ENCODE measurements around the gene SLC38A3.
A peak's percentile ranks its signal among the peaks of the same experiment; 100 is the strongest.

Gene SLC38A3

DNA sequence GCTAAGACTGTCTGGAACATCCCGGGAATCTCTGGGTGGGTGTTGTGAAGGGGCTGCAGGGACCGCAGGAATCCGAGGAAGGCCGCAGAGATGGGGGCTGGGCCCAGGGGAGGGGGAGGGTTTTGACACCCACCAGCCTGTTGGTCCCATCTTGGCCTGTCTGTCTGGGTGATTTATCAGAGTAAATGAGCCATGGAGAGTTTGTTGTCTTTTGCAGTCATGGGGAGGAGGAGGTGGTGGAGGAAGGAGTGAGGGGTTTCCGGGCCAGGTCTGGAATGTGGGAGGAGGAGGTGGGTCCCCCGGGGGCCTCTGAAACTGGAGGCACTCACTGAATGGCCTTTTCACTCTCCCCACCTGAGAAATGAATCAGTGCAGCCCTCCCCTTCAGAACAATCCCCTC, 38.5 kb upstream of the SLC38A3 start:
- H3K27ac Mint-ChIP-seq, result no peak overlapping the region
- H3K36me3 Mint-ChIP-seq, result no peaks in the 10 kb centered on the region
- ATAC-seq (no peak), DNase-seq (ENCODE audit: low spot score in 2 of 2) (no peak)
- no peak overlapping the region for H3K4me3 Mint-ChIP-seq
- no peaks in the 10 kb centered on the region for H3K4me1 Mint-ChIP-seq
- H3K9me3 Mint-ChIP-seq, result no peaks in the 10 kb centered on the region

DNA sequence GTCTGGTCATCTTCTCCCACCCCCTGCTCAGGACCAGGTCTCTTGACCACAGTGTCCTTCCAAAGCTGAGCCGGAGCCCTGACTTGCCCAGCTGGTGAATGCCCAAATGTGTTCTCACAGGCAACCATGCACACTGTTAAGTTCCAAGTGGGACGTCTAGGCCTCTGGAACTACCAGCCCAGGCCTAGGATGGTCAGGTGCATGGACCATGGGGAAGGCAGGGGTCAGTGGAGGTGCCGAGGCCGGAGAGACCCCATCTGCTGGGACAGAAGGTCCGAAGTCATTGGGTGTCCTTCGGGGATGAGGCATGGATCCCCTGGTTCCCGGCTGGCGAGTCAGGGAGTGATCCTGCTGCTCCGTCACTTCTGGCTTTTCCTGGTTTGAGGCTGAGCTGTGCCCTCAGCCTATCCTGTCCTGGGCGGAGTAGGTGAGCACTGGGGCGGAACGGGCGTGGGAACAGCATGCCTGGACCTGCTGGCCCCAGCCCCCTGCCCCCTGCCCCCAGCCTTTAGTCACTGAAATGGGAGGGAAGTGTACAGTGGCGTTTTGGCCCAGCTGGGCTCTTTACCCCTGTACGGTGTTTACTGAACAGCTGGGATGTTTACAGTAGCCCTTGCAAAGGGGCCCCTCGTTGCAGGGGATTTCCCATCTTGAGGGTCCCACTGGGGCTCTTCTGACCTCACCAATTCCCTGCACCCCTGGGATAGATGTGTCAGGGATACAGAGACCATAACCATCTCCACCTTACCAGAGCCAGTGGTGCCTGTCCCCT, 37.8 kb upstream of the SLC38A3 start:
- DNase-seq (ENCODE audit: low spot score in 2 of 2) (no peak), ATAC-seq (no peak)
- no peak overlapping the region for H3K4me3 Mint-ChIP-seq
- H3K9me3 Mint-ChIP-seq, result no peaks in the 10 kb centered on the region
- H3K27ac Mint-ChIP-seq, result peak overlapping the region; percentile 33
- no peaks in the 10 kb centered on the region for H3K36me3 Mint-ChIP-seq
- no peaks in the 10 kb centered on the region for H3K4me1 Mint-ChIP-seq

DNA sequence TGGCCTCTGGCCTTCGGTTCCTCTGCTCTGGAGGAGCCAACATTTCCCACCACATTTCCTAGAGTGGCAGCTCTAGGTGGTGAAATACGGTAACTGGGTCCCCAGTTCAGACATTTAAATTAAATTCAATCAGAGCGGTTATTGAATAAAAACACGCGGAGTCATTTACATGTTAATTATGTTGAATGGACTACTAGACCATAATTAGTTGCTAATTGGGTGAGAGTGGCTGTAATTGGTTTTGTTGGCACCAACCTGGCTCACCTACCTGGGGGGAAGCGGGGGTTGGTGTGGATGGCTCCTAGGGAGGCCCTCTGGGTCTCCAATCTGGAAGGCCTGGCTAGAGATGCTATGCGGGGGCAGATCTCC, 37.2 kb upstream of the SLC38A3 start:
- no peak overlapping the region for H3K4me3 Mint-ChIP-seq
- no peaks in the 10 kb centered on the region for H3K36me3 Mint-ChIP-seq
- peak overlapping the region; percentile 33 for H3K27ac Mint-ChIP-seq
- no peak for DNase-seq (ENCODE audit: low spot score in 2 of 2)
- H3K9me3 Mint-ChIP-seq, result no peaks in the 10 kb centered on the region
- no peaks in the 10 kb centered on the region for H3K4me1 Mint-ChIP-seq
- no peak for ATAC-seq

DNA sequence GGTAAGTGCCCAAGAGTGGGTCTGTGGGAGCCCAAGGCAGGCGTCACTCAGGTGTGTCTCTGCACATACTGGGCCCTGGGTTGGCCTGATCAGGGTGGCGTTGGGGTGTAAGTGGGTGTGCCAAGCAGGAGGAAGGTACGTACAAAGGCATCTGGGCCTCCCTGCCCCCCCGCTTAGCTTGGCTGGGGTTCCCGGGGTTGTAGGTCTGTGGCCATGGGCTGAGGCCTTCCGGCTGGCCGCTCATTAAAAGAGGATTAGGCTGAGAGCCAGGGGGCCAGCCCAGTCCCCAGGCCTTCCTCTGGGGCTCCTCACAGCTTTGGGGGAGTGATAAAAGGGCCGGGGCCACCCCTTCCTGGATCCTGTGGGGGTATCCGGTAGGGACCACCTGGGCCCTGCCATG, 36.7 kb upstream of the SLC38A3 start:
- no peak for ATAC-seq
- H3K27ac Mint-ChIP-seq, result peak overlapping the region; percentile 33
- no peaks in the 10 kb centered on the region for H3K36me3 Mint-ChIP-seq

GRCh38 chr3:50168791-50169190, 36.3 kb upstream of the SLC38A3 start:
- no peak overlapping the region for H3K4me3 Mint-ChIP-seq

More for the DNA sequence above, 36.7 kb upstream of the SLC38A3 start:
- H3K9me3 Mint-ChIP-seq, result no peaks in the 10 kb centered on the region
- no peak overlapping the region for H3K4me3 Mint-ChIP-seq
- H3K4me1 Mint-ChIP-seq, result peaks cover under 1% of the 10 kb centered on the region
- no peak for DNase-seq (ENCODE audit: low spot score in 2 of 2)

GRCh38 chr3:50169232-50169832, 35.7 kb upstream of the SLC38A3 start:
- no peaks in the 10 kb centered on the region for H3K9me3 Mint-ChIP-seq
- DNase-seq (ENCODE audit: low spot score in 2 of 2) (no peak), ATAC-seq (no peak)
- no peak overlapping the region for H3K27ac Mint-ChIP-seq
- H3K36me3 Mint-ChIP-seq, result no peaks in the 10 kb centered on the region
- H3K4me3 Mint-ChIP-seq, result no peak overlapping the region
- H3K4me1 Mint-ChIP-seq, result peaks cover 7% of the 10 kb centered on the region

More at GRCh38 chr3:50168791-50169190, 36.3 kb upstream of the SLC38A3 start:
- Mint-ChIP-seq H3K9me3 (no peaks in the 10 kb centered on the region), H3K4me1 (peaks cover 5% of the 10 kb centered on the region), H3K27ac (no peak overlapping the region), H3K36me3 (no peaks in the 10 kb centered on the region)
- DNase-seq (ENCODE audit: low spot score in 2 of 2), result no peak
- no peak for ATAC-seq

GRCh38 chr3:50169858-50170257, 35.2 kb upstream of the SLC38A3 start:
- H3K36me3 Mint-ChIP-seq, result no peaks in the 10 kb centered on the region
- H3K27ac Mint-ChIP-seq, result no peak overlapping the region
- DNase-seq (ENCODE audit: low spot score in 2 of 2) (no peak), ATAC-seq (no peak)
- H3K9me3 Mint-ChIP-seq, result no peaks in the 10 kb centered on the region
- no peak overlapping the region for H3K4me3 Mint-ChIP-seq
- peaks cover 7% of the 10 kb centered on the region for H3K4me1 Mint-ChIP-seq

- no peak for DNase-seq (ENCODE audit: low spot score in 2 of 2)
- no peak overlapping the region for H3K4me3 Mint-ChIP-seq
- peaks cover 7% of the 10 kb centered on the region for H3K4me1 Mint-ChIP-seq
- H3K36me3 Mint-ChIP-seq, result no peaks in the 10 kb centered on the region
- peak; percentile 46 for ATAC-seq
- H3K27ac Mint-ChIP-seq, result no peak overlapping the region
- H3K9me3 Mint-ChIP-seq, result no peaks in the 10 kb centered on the region
Measured at GRCh38 chr3:50170689-50171088, 34.4 kb upstream of the SLC38A3 start.

DNA sequence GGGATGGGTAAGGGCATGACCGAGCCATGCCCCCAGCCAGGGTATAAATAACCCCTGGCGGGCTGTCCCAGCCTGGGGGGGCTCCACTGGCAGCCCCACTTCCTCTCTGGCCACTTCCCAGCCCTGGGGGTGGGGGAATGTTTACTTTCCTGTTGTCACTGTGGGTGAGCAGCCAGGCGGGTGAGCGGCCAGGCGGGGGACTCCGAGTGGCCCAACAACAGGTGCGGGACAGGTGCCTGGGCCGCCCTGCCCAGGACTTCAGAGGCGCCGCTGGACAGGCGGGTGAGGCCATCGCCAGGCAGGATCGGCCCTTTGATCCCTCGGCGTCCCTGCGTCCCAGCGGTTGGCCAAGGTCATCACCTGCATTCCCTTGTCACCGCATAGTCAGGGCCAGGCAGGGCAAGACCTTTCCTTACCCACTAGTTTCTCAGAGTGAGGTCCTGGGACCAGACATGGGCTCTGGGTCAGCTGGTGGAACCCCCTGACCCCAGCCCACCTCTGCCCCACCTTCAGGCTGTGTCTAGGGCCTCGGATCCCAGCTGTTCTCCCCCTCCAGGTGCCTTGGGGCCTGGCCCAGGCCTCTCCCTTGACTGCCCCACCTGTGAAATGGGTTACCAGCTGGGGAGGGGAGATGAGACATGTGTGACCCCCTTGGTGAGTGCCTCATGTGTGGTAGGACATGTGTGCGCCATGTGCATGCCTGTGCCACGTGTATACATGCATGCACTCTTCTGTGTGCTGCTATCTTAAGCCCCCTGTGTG, 33.4 kb upstream of the SLC38A3 start:
- no peak for ATAC-seq
- H3K36me3 Mint-ChIP-seq, result no peaks in the 10 kb centered on the region
- H3K9me3 Mint-ChIP-seq, result no peaks in the 10 kb centered on the region
- peaks cover 7% of the 10 kb centered on the region for H3K4me1 Mint-ChIP-seq
- H3K27ac Mint-ChIP-seq, result no peak overlapping the region
- no peak for DNase-seq (ENCODE audit: low spot score in 2 of 2)
- no peak overlapping the region for H3K4me3 Mint-ChIP-seq

- H3K27ac Mint-ChIP-seq, result no peak overlapping the region
- no peak for ATAC-seq
Measured at GRCh38 chr3:50172626-50173220, 32.3 kb upstream of the SLC38A3 start.

GRCh38 chr3:50173685-50174516, 31.2 kb upstream of the SLC38A3 start:
- no peak for DNase-seq (ENCODE audit: low spot score in 2 of 2)
- ATAC-seq, result no peak
- H3K4me1 Mint-ChIP-seq, result peaks cover 7% of the 10 kb centered on the region
- H3K27ac Mint-ChIP-seq, result no peak overlapping the region
- H3K9me3 Mint-ChIP-seq, result no peaks in the 10 kb centered on the region
- H3K4me3 Mint-ChIP-seq, result peak overlapping the region; percentile 44
- H3K36me3 Mint-ChIP-seq, result no peaks in the 10 kb centered on the region

More at GRCh38 chr3:50172626-50173220, 32.3 kb upstream of the SLC38A3 start:
- DNase-seq (ENCODE audit: low spot score in 2 of 2), result no peak
- Mint-ChIP-seq H3K4me3 (no peak overlapping the region), H3K36me3 (no peaks in the 10 kb centered on the region), H3K4me1 (peaks cover 7% of the 10 kb centered on the region), H3K9me3 (no peaks in the 10 kb centered on the region)

- Mint-ChIP-seq H3K27ac (no peak overlapping the region), H3K4me3 (no peak overlapping the region), H3K36me3 (no peaks in the 10 kb centered on the region), H3K9me3 (no peaks in the 10 kb centered on the region), H3K4me1 (peaks cover 7% of the 10 kb centered on the region)
- ATAC-seq (no peak), DNase-seq (ENCODE audit: low spot score in 2 of 2) (no peak)
Measured at GRCh38 chr3:50174517-50174895, 30.6 kb upstream of the SLC38A3 start.

DNA sequence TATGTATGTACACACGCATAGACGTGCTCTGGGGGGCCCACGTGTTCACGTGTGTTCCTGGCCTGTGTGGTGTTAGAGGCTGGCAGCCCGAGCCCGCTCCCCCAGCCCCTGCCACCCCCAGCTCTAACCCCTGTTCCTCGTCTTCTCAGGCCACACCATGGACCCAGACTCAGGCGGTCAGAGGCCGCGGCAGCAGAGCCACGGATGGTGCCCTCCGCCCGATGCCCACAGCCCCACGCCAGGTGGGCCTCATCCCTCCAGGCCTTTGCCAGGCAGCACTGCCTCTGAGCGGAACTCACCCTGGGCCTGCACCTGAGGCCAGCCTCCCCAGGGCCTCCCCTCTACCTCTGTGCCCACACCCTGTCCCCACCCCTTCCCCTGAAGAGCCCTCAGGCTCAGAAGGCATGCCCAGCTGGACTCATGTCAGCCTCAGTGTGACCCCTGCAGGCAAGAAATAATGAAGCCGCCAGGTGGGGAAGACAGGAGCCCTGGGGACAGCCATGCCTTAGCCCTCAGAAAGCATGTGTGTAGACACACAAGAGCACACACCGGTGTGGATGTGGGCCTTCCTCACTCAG, 30.0 kb upstream of the SLC38A3 start:
- H3K4me1 Mint-ChIP-seq, result peaks cover 7% of the 10 kb centered on the region
- ATAC-seq (no peak), DNase-seq (ENCODE audit: low spot score in 2 of 2) (no peak)
- H3K9me3 Mint-ChIP-seq, result no peaks in the 10 kb centered on the region
- H3K36me3 Mint-ChIP-seq, result no peaks in the 10 kb centered on the region
- no peak overlapping the region for H3K27ac Mint-ChIP-seq
- no peak overlapping the region for H3K4me3 Mint-ChIP-seq

- no peaks in the 10 kb centered on the region for H3K36me3 Mint-ChIP-seq
- no peak overlapping the region for H3K27ac Mint-ChIP-seq
- no peaks in the 10 kb centered on the region for H3K9me3 Mint-ChIP-seq
- H3K4me1 Mint-ChIP-seq, result peaks cover 7% of the 10 kb centered on the region
- no peak overlapping the region for H3K4me3 Mint-ChIP-seq
- ATAC-seq (no peak), DNase-seq (ENCODE audit: low spot score in 2 of 2) (no peak)
Measured at GRCh38 chr3:50177346-50177745, 27.7 kb upstream of the SLC38A3 start.

Measured in stimulated activated effector memory CD8-positive, alpha-beta T cell treated with anti-CD3 and anti-CD28 coated beads, Interleukin-12 subunit alpha, Interleukin-12 subunit beta, amount 100 ng/mL, for 72 hours (primary cell).